Fibroblast of the aortic adventitia (primary cell): ENCODE data around the gene LAPTM5. TPM values are rescaled to one million over a fixed set of nuclear protein-coding genes. Genes with fewer than 3 reads are reported as not detected.
A peak's percentile ranks its signal among the peaks of the same experiment; 100 is the strongest.

Experiments used
- DNase-seq: peaks from one replicate; pipeline ENCODE4 v3.0.0-alpha.2; 2010; ENCODE audit warnings: low read depth
- H3K4me3 ChIP-seq: 2 replicates; pipeline ENCODE4 v1.5.1; 2011; ENCODE audit warnings: low read depth, mild to moderate bottlenecking, control low read depth, low read length, moderate library complexity
- total RNA-seq: library from RNA; depleted of rRNA; stranded (reverse); fragments of >200 nt; gene quantifications from 2 replicates; pipeline ENCODE4 v1.2.3, GENCODE V29; 2012; ENCODE audit warnings: low replicate concordance
- TF ChIP-seq, protein P1 (sequence below): IDR thresholded peaks from 2 replicates; pipeline ENCODE4 v1.5.1; 2011; ENCODE audit warnings: mild to moderate bottlenecking, low read length, control low read depth, inconsistent platforms; ENCODE audit not compliant: insufficient read depth

Gene LAPTM5
- total RNA-seq, 1 donor, result 0.18 TPM

DNA sequence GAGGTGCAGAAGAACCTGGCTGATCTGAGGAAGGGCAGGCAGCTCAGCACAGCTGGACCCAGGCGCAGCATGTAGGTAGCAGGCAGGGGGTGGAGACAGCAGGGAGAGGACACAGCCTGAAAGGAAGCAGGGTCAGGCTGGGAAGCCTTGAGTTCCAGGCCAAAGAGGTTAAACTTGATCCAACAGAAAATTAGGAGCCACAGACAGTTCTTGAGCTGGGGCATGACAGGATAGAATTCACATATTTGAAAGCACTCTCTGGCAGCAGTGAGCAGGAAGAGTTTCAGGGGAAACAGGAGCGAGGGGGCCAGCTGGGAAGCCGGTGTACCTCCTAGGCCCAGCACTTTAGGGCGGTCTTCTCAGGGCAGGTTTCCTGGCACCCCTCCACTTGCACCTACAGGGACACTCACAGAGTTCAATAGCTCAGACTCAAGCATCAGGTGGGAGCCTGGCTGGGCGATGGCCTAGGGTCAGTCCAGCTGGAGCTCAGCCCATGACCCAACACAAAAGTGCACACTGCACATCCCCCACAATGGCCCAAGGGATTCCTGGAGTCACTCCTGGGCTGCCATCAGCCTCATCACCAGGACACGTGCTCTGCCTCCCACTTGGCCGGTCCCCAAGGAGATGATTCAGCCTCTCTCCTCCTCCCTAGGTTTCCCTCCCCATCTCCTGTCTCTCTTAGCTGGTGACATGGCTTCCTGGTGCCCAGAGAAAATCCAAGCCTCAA lies 56.9 kb downstream of the LAPTM5 start:
- no peak overlapping the region for H3K4me3 ChIP-seq
- DNase-seq, result peak; percentile 77
- TF ChIP-seq, protein P1, sequence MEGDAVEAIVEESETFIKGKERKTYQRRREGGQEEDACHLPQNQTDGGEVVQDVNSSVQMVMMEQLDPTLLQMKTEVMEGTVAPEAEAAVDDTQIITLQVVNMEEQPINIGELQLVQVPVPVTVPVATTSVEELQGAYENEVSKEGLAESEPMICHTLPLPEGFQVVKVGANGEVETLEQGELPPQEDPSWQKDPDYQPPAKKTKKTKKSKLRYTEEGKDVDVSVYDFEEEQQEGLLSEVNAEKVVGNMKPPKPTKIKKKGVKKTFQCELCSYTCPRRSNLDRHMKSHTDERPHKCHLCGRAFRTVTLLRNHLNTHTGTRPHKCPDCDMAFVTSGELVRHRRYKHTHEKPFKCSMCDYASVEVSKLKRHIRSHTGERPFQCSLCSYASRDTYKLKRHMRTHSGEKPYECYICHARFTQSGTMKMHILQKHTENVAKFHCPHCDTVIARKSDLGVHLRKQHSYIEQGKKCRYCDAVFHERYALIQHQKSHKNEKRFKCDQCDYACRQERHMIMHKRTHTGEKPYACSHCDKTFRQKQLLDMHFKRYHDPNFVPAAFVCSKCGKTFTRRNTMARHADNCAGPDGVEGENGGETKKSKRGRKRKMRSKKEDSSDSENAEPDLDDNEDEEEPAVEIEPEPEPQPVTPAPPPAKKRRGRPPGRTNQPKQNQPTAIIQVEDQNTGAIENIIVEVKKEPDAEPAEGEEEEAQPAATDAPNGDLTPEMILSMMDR, result no peak

DNA sequence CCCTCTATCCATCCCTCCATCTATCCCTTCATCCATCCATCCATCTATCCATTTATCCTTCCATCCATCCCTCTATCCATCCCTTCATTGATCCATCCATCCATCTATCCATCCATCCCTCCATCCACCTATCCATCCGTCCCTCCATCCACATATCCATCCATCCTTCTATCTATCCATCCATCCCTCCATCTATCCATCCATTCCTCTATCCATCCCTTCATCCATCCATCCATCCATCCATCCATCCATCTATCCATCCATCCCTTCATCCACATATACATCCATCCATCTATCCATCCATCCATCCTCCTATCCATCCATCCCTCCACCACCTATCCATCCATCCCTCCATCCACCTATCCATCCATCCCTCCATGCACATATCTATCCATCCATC lies 57.8 kb downstream of the LAPTM5 start:
- TF ChIP-seq, protein P1, result no peak
- DNase-seq, result no peak
- no peak overlapping the region for H3K4me3 ChIP-seq

DNA sequence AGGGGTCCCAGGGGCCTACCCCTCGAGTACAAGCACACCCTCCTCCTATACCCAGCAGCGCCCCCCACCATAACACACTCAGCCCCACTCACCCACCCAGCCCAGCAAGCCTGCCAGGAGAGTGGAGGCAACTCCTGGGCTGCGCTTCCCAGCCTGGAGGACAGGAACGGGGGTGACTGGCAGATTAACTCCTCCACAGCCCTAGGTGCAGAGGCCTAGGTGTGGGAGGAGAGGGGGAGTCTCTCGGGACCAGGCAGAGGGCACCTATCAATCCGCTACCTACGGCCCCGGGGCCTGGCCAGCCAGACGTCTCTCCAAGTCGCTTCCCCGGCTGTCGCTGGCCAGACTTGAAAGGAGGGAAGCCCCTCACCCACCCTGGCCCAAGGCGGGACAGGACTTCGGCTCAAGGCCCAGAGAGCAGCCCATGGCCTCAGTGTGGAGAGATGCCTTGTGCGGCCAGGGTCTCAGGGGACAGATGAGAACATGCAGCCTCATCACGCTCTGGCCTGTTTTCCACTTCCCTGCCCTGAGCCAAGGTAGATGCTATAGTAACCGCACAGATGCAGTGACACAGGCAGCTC lies 59.1 kb downstream of the LAPTM5 start:
- no peak overlapping the region for H3K4me3 ChIP-seq
- peak; percentile 41 for DNase-seq
- TF ChIP-seq, protein P1, result no peak

DNA sequence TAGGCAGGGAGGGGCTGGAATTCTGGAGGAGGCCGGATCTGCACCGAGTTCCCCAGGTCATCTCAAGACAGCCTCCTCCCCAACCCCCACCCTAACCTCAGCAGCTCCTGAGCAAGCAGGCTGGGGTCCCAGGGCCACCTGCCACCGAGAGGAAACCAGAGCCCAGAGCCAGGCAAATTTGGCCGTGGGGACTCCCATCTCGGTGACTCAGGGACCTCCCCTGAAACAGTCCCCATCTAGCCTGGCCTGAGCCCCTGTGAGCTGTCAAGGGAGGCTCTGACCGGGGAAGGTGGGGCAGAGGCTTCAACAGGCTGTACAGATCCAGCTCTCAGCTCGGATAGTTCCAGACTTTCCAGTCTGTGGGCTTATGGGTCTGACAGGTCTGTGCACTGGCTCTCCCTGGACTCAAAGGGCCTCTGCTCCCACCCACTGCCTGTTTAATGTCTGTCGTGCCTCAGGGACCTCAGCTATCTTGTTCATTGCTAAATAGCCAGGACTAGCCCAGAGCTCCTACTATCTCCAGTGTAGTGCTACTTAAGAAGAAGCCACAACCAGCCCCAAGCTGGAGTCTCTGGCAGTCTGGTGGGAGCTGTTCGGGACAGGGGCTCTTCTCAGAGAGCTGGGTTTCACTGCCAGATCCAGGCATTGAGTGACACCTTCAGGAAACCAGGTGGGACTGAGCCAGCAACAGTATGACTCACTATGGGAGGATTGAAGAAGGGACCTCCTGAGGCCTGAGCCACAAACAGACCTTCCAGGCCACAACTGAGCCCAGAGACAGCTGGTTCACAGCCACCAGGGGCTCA lies 59.8 kb downstream of the LAPTM5 start:
- peak; percentile 75 for DNase-seq
- TF ChIP-seq, protein P1, result no peak
- no peak overlapping the region for H3K4me3 ChIP-seq

DNA sequence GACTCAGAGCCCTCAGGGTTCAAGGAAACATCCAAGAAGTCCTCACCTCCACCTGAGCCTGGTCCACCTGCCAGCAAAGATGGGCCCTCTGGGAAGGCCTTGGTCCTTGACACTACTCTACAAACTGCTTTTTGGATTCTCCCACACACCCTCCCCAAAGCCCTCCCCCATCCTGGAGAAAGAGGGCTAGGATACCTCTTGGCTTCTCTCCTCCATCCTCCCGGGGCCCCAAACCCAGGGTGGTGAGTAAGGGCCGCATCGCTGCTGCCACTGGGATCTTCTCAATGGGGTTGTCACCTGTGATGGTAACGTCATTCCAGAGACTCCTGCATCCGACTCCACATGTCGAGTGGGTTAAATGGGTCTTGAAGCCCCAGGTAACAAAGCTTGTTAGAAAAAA lies 60.7 kb downstream of the LAPTM5 start:
- no peak overlapping the region for H3K4me3 ChIP-seq
- DNase-seq, result no peak
- TF ChIP-seq, protein P1, result no peak

DNA sequence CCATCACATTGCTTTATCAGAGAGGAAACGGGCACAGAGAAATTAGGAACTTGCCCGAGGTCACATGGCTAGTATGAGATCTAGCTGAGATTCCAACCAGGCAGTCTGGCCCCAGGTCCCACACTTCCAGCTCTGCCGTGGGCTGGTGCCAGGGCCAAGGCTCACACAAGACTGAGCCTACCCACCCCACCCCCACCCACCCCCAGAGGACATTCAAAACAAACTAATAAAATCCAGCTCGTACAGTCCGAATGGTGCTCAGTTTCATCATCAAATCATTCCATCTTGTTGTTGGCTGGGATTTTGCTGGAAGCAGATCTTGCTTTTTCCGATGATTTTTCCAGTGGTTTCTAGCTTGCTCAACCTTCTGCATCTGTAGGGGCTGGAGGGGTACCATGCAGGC lies 62.1 kb downstream of the LAPTM5 start:
- TF ChIP-seq, protein P1, result no peak
- peak; percentile 83 for DNase-seq
- H3K4me3 ChIP-seq, result no peak overlapping the region
